HepG2 (cell line): ENCODE data around the gene ABCC3. TPM values are rescaled to one million over a fixed set of nuclear protein-coding genes. Genes with fewer than 3 reads are reported as not detected.

ENCODE experiments used
- ATAC-seq: fragments of 200-7000 bp; cut with Tn5 transposase; 3 replicates; pipeline ENCODE4 v1.9.1; 2020; ENCODE audit warnings: mild to moderate bottlenecking, moderate library complexity
- BruUV-seq: library from RNA; stranded (reverse); fragments of 400-500 nt; replicated peaks from 2 replicates; lab custom pipeline; 2021; lab: Mats Ljungman, UMichigan
- CTCF ChIA-PET: fragments of 300-600 bp; formaldehyde crosslinking; extraction: SDS; loops from one replicate; lab custom pipeline; 2021; ENCODE audit warnings: low total read pairs, inconsistent platforms, low intra/inter-chr PET ratio; lab: Yijun Ruan, JAX
- POLR2A ChIA-PET: fragments of 350-600 bp; sonication (Branson Sonifier 250); formaldehyde crosslinking; loops from one replicate; lab custom pipeline; 2020; ENCODE audit warnings: antibody characterized with exemption, inconsistent platforms; lab: Yijun Ruan, JAX
- DNase-seq: peaks from one replicate; pipeline ENCODE4 v3.0.0-alpha.2; 2015; ENCODE audit warnings: low spot score
- FAIRE-seq: peaks from 3 replicates; lab custom pipeline; 2011; peaks lifted over from hg19 to GRCh38; lab: Jason Lieb, UNC
- H2AFZ ChIP-seq: one replicate; pipeline ENCODE4 v1.6.1; 2011; ENCODE audit warnings: low read length, inconsistent platforms
- H3K27ac ChIP-seq: fragments of 300-600 bp; 3 replicates; pipeline ENCODE4 v1.8.0; 2011; ENCODE audit warnings: mixed run types, mild to moderate bottlenecking, mixed read lengths, low read length, inconsistent platforms; ENCODE audit not compliant: insufficient read depth; ENCODE audit errors: extremely low read length
- H3K27me3 ChIP-seq, 2 experiments: fragments of 200-600 bp in 1 of 2; 2 replicates in 1 of 2; 3 replicates in 1 of 2; pipeline versions ENCODE4 v1.6.0 to v1.8.0; 2011; ENCODE audit warnings: low read length in 2 of 2, mild to moderate bottlenecking in 2 of 2, moderate library complexity in 2 of 2, inconsistent platforms in 1 of 2; ENCODE audit not compliant: insufficient read depth in 2 of 2, control insufficient read depth in 1 of 2
- H3K36me3 ChIP-seq, 2 experiments: fragments of 200-600 bp in 1 of 2; replicated peaks in 1 of 2; 2 replicates in 1 of 2; 3 replicates in 1 of 2; pipeline versions ENCODE4 v1.5.1 to v1.8.0; 2011; ENCODE audit warnings: low read length in 2 of 2, inconsistent platforms in 1 of 2; ENCODE audit not compliant: insufficient read depth in 2 of 2, control insufficient read depth in 1 of 2
- H3K4me1 ChIP-seq: 2 replicates; pipeline ENCODE4 v1.5.1; 2012; ENCODE audit warnings: low read length, inconsistent platforms; ENCODE audit not compliant: insufficient read depth
- H3K4me2 ChIP-seq: 2 replicates; pipeline ENCODE4 v1.6.0; 2011; ENCODE audit warnings: low read depth, low read length, inconsistent platforms
- H3K4me3 ChIP-seq, 3 experiments: fragments of 200-600 bp in 1 of 3; sonication (generic), shearing (Covaris generic) in 1 of 3; replicated peaks in 1 of 3; 2 replicates each; pipeline ENCODE4 v1.5.1; 2011 to 2016; ENCODE audit warnings: low read length in 3 of 3, inconsistent platforms in 2 of 3, low read depth in 2 of 3, mild to moderate bottlenecking in 2 of 3, control low read depth in 1 of 3, mixed read lengths in 1 of 3; ENCODE audit not compliant: insufficient read depth in 1 of 3
- H3K79me2 ChIP-seq: one replicate; pipeline ENCODE4 v1.6.1; 2011; ENCODE audit warnings: low read length, inconsistent platforms; ENCODE audit not compliant: insufficient read depth
- H3K9ac ChIP-seq: 2 replicates; pipeline ENCODE4 v1.6.0; 2011; ENCODE audit warnings: mild to moderate bottlenecking, low read depth, low read length, inconsistent platforms; ENCODE audit not compliant: insufficient read depth
- H3K9me3 ChIP-seq: 2 replicates; pipeline ENCODE4 v1.5.1; 2012; ENCODE audit warnings: mild to moderate bottlenecking, low read length
- H4K20me1 ChIP-seq: 2 replicates; pipeline ENCODE4 v1.6.0; 2011; ENCODE audit warnings: inconsistent platforms, mild to moderate bottlenecking, low read length, moderate library complexity; ENCODE audit not compliant: insufficient read depth
- ATF5 ChIP-seq: sonication (generic); formaldehyde crosslinking; IDR thresholded peaks from 2 replicates; pipeline ENCODE4 v1.4.0; 2020; ENCODE audit warnings: mild to moderate bottlenecking, low read depth, missing genetic modification reagents
- FUBP1 ChIP-seq: sonication (generic); formaldehyde crosslinking; IDR thresholded peaks from 2 replicates; pipeline ENCODE4 v1.5.1; 2020; ENCODE audit warnings: missing genetic modification reagents, mild to moderate bottlenecking, borderline replicate concordance
- GATAD2A ChIP-seq: IDR thresholded peaks from 2 replicates; pipeline ENCODE4 v1.6.1; 2016
- GLMP ChIP-seq: sonication (generic); formaldehyde crosslinking; IDR thresholded peaks from 2 replicates; pipeline ENCODE4 v1.9.0; 2021; ENCODE audit warnings: missing genetic modification reagents, mild to moderate bottlenecking, borderline replicate concordance
- HMG20B ChIP-seq: conservative IDR thresholded peaks from 2 replicates; pipeline ENCODE4 v1.6.1; 2016; ENCODE audit warnings: missing genetic modification reagents, missing compliant biosample characterization
- IKZF4 ChIP-seq: sonication (generic); formaldehyde crosslinking; IDR thresholded peaks from 2 replicates; pipeline ENCODE4 v1.5.1; 2020; ENCODE audit warnings: borderline replicate concordance, mild to moderate bottlenecking, low read depth, missing genetic modification reagents; ENCODE audit errors: not compliant biosample characterization
- MTF1 ChIP-seq: sonication (generic); formaldehyde crosslinking; IDR thresholded peaks from 2 replicates; pipeline ENCODE4 v1.5.0; 2020; ENCODE audit warnings: missing genetic modification reagents
- PHF21A ChIP-seq: sonication (generic); formaldehyde crosslinking; IDR thresholded peaks from 2 replicates; pipeline ENCODE4 v1.5.0; 2020; ENCODE audit warnings: mild to moderate bottlenecking, missing genetic modification reagents
- RAD21 ChIP-seq: fragments of 450-650 bp; formaldehyde crosslinking; IDR thresholded peaks from 2 replicates; pipeline ENCODE4 v1.5.0; 2020; ENCODE audit warnings: mild to moderate bottlenecking
- SAP130 ChIP-seq: IDR thresholded peaks from 2 replicates; pipeline ENCODE4 v1.6.1; 2016; ENCODE audit warnings: low read depth
- SRF ChIP-seq: IDR thresholded peaks from 2 replicates; pipeline ENCODE4 v1.6.1; 2011; ENCODE audit warnings: mild to moderate bottlenecking, low read depth, low read length, moderate library complexity
- ZNF570 ChIP-seq: sonication (generic); formaldehyde crosslinking; IDR thresholded peaks from 2 replicates; pipeline ENCODE4 v1.4.0; 2020; ENCODE audit warnings: mild to moderate bottlenecking, missing genetic modification reagents, borderline replicate concordance
- ZNF576 ChIP-seq: sonication (generic); formaldehyde crosslinking; IDR thresholded peaks from 2 replicates; pipeline ENCODE4 v1.4.0; 2020; ENCODE audit warnings: mild to moderate bottlenecking, missing genetic modification reagents
- ZNF674 ChIP-seq: sonication (generic); formaldehyde crosslinking; IDR thresholded peaks from 2 replicates; pipeline ENCODE4 v1.5.0; 2020; ENCODE audit warnings: low read depth, mild to moderate bottlenecking, missing genetic modification reagents
- ZNF776 ChIP-seq: sonication (generic); formaldehyde crosslinking; IDR thresholded peaks from 2 replicates; pipeline ENCODE4 v1.4.0; 2020; ENCODE audit warnings: mild to moderate bottlenecking, missing genetic modification reagents
- ZSCAN9 ChIP-seq: IDR thresholded peaks from 2 replicates; pipeline ENCODE4 v1.6.1; 2016; ENCODE audit warnings: borderline replicate concordance
- WGBS: methylation state at CpG from one replicate; pipeline ENCODE4 v1.1.6; 2017; ENCODE audit warnings: low lambda C conversion rate; 5-methylcytosine and 5-hydroxymethylcytosine counted together
- in situ Hi-C: cut with HindIII; loops from 2 replicates; pipeline ENCODE4 v1.10.0; 2017; ENCODE audit warnings: low pct_unique_long_range_greater_than_20kb; ENCODE audit not compliant: extremely low pct_ligation_motif_present
- intact Hi-C: fragments of 100-400 bp; cut with micrococcal nuclease; formaldehyde crosslinking; loops from one replicate; pipeline ENCODE4 v1.10.0; 2022; ENCODE audit not compliant: unreplicated experiment
- polyA plus RNA-seq, 8 experiments: library from polyadenylated mRNA; depleted of rRNA in 3 of 8; stranded (reverse) in 7 of 8; unstranded in 1 of 8; fragments of >200 nt; fragmentation: Illumina TruSeq in 4 of 8; extraction: Trizol in 4 of 8; gene quantifications; 2 replicates each; pipeline versions ENCODE4 v1.2.1 to v1.2.3, GENCODE V29; 2011 to 2016; ENCODE audit warnings: low read depth in 4 of 8, missing spikeins in 1 of 8, mixed read lengths in 1 of 8; ENCODE audit not compliant: insufficient read depth in 1 of 8
- total RNA-seq, 5 experiments: library from RNA; depleted of rRNA; stranded (reverse); fragments of >200 nt; fragmentation: Illumina TruSeq; extraction: Trizol; gene quantifications; 2 replicates each; pipeline ENCODE4 v1.2.3, GENCODE V29; 2016; ENCODE audit warnings: low read depth in 1 of 5
- TF ChIP-seq, protein P1 (sequence below), 2 experiments: sonication (generic) in 1 of 2; formaldehyde crosslinking in 1 of 2; IDR thresholded peaks; 2 replicates each; pipeline versions ENCODE4 v1.4.0 to v1.6.1; 2018 to 2020; ENCODE audit warnings: missing genetic modification reagents in 2 of 2, borderline replicate concordance in 1 of 2, low read depth in 1 of 2, mild to moderate bottlenecking in 1 of 2, missing biosample characterization in 1 of 2
- TF ChIP-seq, protein P2 (sequence below): sonication (generic); formaldehyde crosslinking; IDR thresholded peaks from 2 replicates; pipeline ENCODE4 v1.8.0; 2022; ENCODE audit warnings: mild to moderate bottlenecking, missing genetic modification reagents

ABCC3 gene
- total and polyA plus RNA-seq, 2 of the 13 experiments (the other 11 are each of a cell fraction or from before 2014, with no cell fraction given): 25.2 to 50.7 TPM

GRCh38 chr17:50656509-50656908, 21.8 kb downstream of the ABCC3 start:
- H3K9me3 ChIP-seq: peaks cover 9% of the 10 kb centered on the region
- intact Hi-C loops: no loop called here
- no peak overlapping the region for H3K4me2 ChIP-seq
- POLR2A ChIA-PET: no interaction called here
- 96% methylated on average over 5 of the region's 5 CpGs for WGBS
- H3K4me1 ChIP-seq: peaks cover 44% of the 10 kb centered on the region
- no peak overlapping the region for H3K9ac ChIP-seq
- DNase-seq (no peak), ATAC-seq (no peak), FAIRE-seq (no peak)
- H4K20me1 ChIP-seq: no peaks in the 10 kb centered on the region
- no peaks in the 10 kb centered on the region for H3K27me3 ChIP-seq
- H3K36me3 ChIP-seq: no peaks in the 10 kb centered on the region
- CTCF ChIA-PET: no interaction called here
- in situ Hi-C loops: no loop called here
- no peak overlapping the region for H3K4me3 ChIP-seq
- BruUV-seq: no TSS peak
- TF ChIP-seq GLMP (CRISPR knock-in tag): no peak
- TF ChIP-seq PHF21A: no peak
- TF ChIP-seq ZSCAN9: no peak
- TF ChIP-seq, protein P1, sequence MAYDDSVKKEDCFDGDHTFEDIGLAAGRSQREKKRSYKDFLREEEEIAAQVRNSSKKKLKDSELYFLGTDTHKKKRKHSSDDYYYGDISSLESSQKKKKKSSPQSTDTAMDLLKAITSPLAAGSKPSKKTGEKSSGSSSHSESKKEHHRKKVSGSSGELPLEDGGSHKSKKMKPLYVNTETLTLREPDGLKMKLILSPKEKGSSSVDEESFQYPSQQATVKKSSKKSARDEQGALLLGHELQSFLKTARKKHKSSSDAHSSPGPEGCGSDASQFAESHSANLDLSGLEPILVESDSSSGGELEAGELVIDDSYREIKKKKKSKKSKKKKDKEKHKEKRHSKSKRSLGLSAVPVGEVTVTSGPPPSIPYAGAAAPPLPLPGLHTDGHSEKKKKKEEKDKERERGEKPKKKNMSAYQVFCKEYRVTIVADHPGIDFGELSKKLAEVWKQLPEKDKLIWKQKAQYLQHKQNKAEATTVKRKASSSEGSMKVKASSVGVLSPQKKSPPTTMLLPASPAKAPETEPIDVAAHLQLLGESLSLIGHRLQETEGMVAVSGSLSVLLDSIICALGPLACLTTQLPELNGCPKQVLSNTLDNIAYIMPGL (CRISPR knock-in tag; IDR thresholded peaks at IDR 0.05; ENCODE audit: borderline replicate concordance in 1 of 2, low read depth in 1 of 2): no peak
- TF ChIP-seq HMG20B (CRISPR knock-in tag): no peak
- no peak for TF ChIP-seq ZNF776
- TF ChIP-seq, protein P2, sequence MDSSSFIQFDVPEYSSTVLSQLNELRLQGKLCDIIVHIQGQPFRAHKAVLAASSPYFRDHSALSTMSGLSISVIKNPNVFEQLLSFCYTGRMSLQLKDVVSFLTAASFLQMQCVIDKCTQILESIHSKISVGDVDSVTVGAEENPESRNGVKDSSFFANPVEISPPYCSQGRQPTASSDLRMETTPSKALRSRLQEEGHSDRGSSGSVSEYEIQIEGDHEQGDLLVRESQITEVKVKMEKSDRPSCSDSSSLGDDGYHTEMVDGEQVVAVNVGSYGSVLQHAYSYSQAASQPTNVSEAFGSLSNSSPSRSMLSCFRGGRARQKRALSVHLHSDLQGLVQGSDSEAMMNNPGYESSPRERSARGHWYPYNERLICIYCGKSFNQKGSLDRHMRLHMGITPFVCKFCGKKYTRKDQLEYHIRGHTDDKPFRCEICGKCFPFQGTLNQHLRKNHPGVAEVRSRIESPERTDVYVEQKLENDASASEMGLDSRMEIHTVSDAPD (CRISPR knock-in tag): no peak
- no peak for TF ChIP-seq SRF
- no peak for TF ChIP-seq RAD21 (CRISPR knock-in tag)
- TF ChIP-seq ZNF576 (CRISPR knock-in tag): no peak
- no peak for TF ChIP-seq ATF5
- TF ChIP-seq IKZF4: no peak
- TF ChIP-seq GATAD2A (CRISPR knock-in tag): no peak
- TF ChIP-seq SAP130 (CRISPR knock-in tag): no peak
- no peak for TF ChIP-seq MTF1
- no peak for TF ChIP-seq FUBP1 (CRISPR knock-in tag)
- TF ChIP-seq ZNF674: no peak
- no peak for TF ChIP-seq ZNF570
- no peaks in the 10 kb centered on the region for H3K79me2 ChIP-seq
- no peak overlapping the region for H3K27ac ChIP-seq
- no peak overlapping the region for H2AFZ ChIP-seq
